Upper lobe of left lung (tissue), 6 donors: ENCODE data around the gene TOR3A. TPM values are rescaled to one million over a fixed set of nuclear protein-coding genes. Genes with fewer than 3 reads are reported as not detected.

Experiments used
- ATAC-seq, 2 donors: fragments of 200-7000 bp; cut with Tn5 transposase; one replicate each; pipeline ENCODE4 v1.9.1; 2022; ENCODE audit warnings: mild to moderate bottlenecking in 2 of 2, moderate library complexity in 2 of 2; ENCODE audit not compliant: low FRiP score in 2 of 2
- DNase-seq, 2 donors: peaks; one replicate each; pipeline ENCODE4 v3.0.0-alpha.2; 2019 to 2020
- H3K27ac ChIP-seq, 4 donors: fragments of 200-600 bp; sonication (generic); one replicate each; pipeline ENCODE4 v1.5.1; 2016 to 2019
- H3K27me3 ChIP-seq, 4 donors: fragments of 200-600 bp; sonication (generic); one replicate each; pipeline ENCODE4 v1.5.1; 2017 to 2019
- H3K36me3 ChIP-seq, 4 donors: fragments of 200-600 bp; sonication (generic); one replicate each; pipeline ENCODE4 v1.5.1; 2016 to 2019
- H3K4me1 ChIP-seq, 4 donors: fragments of 200-600 bp; sonication (generic); one replicate each; pipeline ENCODE4 v1.5.1; 2018 to 2019
- H3K4me3 ChIP-seq, 4 donors: fragments of 200-600 bp; sonication (generic); one replicate each; pipeline ENCODE4 v1.5.1; 2017 to 2019; ENCODE audit warnings: mild to moderate bottlenecking in 2 of 4, moderate library complexity in 1 of 4
- H3K9me3 ChIP-seq, 4 donors: fragments of 200-600 bp; sonication (generic); one replicate each; pipeline ENCODE4 v1.5.1; 2018 to 2019
- EP300 ChIP-seq, 4 donors: sonication (generic); formaldehyde crosslinking; IDR thresholded peaks; one replicate each; pipeline ENCODE4 v1.5.1; 2017; ENCODE audit warnings: antibody characterized with exemption in 4 of 4, control low read depth in 2 of 4
- POLR2A ChIP-seq, 4 donors: fragments of 450-650 bp; IDR thresholded peaks; one replicate each; pipeline ENCODE4 v1.5.1; 2016 to 2017; ENCODE audit warnings: antibody characterized with exemption in 4 of 4, mild to moderate bottlenecking in 2 of 4
- POLR2AphosphoS5 ChIP-seq, 2 donors: sonication (generic); formaldehyde crosslinking; IDR thresholded peaks; one replicate each; pipeline ENCODE4 v1.5.1; 2017; ENCODE audit warnings: antibody characterized with exemption in 2 of 2
- WGBS, 2 donors: methylation state at CpG; one replicate each; pipeline ENCODE4 v1.1.5; 2017 to 2018; 5-methylcytosine and 5-hydroxymethylcytosine counted together
- total RNA-seq, 6 donors: library from RNA; depleted of rRNA in 4 of 6; stranded (reverse); fragments of >200 nt in 4 of 6; gene quantifications; one replicate each; pipeline versions ENCODE4 v1.1.0 to v1.2.1, GENCODE V29; 2016 to 2021
- TF ChIP-seq, protein P1 (sequence below), 6 experiments: fragments of 450-650 bp in 4 of 6; fragments of 200-600 bp in 2 of 6; sonication (generic) in 2 of 6; IDR thresholded peaks; one replicate each; pipeline ENCODE4 v1.5.1; 2016 to 2019; ENCODE audit warnings: antibody characterized with exemption in 6 of 6
- donor health status: DM: no; HTN: no; CAD: no; lungs with moderate emphysema.
- donor health status: DM: no; HTN: yes; CAD: no; lungs with severe emphysema.

The TOR3A gene
- total RNA-seq, 6 donors from 2014 or later = 26.2 to 44.1 (median 29.5) TPM

DNA sequence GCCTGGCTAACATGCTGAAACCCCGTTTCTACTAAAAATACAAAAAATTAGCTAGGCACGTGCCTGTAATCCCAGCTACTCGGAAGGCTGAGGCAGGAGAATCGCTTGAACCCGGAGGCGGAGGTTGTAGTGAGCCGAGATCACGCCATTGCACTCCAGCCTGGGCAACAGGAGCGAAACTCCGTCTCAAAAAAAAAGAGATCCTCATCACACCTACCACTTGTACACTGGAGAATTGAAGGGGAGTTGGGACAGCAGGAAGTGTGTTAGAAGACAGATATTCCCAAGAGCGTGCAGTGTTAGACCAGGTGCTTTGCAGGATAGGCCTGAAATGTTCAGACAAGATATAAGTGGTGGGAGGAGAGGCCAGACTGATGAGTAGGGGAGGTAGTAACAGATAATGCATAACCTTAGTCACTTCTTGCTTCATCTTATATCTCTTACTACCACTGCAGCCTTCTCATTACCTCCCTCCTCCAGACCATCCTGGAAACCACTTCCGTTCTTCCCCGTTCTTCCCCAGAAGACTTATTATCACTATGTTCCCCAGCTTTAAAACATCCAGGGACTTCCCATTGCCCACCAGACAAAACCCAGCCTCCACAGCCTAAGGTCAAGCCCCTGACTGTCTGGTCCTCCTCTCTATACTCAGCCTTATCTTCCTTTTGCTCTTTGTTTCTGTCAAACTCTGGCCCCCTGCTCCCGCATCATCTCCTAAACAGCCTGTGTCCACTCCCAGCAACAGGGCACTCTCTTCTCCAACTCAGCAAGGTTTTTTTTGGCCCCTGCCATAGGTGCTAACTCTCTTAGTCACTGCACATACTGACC, 34.8 kb upstream of the TOR3A start:
- Histone ChIP-seq H3K4me1 (no peaks in the 10 kb centered on the region), H3K36me3 (peaks cover 0 to 7% (median 0%) of the 10 kb centered on the region in 4 donors), H3K27me3 (no peaks in the 10 kb centered on the region), H3K27ac (no peak overlapping the region), H3K4me3 (no peak overlapping the region), H3K9me3 (no peaks in the 10 kb centered on the region)
- DNase-seq (no peak), ATAC-seq (no peak)
- TF ChIP-seq, protein P1, sequence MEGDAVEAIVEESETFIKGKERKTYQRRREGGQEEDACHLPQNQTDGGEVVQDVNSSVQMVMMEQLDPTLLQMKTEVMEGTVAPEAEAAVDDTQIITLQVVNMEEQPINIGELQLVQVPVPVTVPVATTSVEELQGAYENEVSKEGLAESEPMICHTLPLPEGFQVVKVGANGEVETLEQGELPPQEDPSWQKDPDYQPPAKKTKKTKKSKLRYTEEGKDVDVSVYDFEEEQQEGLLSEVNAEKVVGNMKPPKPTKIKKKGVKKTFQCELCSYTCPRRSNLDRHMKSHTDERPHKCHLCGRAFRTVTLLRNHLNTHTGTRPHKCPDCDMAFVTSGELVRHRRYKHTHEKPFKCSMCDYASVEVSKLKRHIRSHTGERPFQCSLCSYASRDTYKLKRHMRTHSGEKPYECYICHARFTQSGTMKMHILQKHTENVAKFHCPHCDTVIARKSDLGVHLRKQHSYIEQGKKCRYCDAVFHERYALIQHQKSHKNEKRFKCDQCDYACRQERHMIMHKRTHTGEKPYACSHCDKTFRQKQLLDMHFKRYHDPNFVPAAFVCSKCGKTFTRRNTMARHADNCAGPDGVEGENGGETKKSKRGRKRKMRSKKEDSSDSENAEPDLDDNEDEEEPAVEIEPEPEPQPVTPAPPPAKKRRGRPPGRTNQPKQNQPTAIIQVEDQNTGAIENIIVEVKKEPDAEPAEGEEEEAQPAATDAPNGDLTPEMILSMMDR (IDR thresholded peaks at IDR 0.05) = no peak
- TF ChIP-seq POLR2AphosphoS5 (IDR thresholded peaks at IDR 0.05) = no peak
- no peak for TF ChIP-seq POLR2A (IDR thresholded peaks at IDR 0.05)
- TF ChIP-seq EP300 (IDR thresholded peaks at IDR 0.05) = no peak
- 91 to 94% methylated on average over 14 of the region's 14 CpGs for WGBS, 2 donors

DNA sequence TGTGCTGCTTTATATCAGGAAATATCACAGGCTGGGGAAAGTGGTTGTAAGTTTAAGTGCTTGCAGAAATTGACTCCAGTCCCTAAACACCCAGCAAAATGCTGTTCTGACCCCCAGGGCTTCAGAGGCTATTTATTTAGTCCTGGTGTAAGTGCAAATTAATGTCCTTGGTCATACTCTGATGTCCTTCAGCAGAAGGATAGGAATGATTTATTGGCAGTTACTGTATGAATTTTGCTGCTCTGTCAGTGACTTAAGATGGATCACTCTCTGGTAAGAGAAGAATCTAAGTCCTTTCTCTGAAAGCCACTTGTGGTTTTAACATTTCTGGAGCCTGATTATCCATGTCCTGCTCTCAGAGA, 34.3 kb upstream of the TOR3A start:
- Histone ChIP-seq H3K4me1 (no peaks in the 10 kb centered on the region), H3K9me3 (no peaks in the 10 kb centered on the region), H3K27me3 (no peaks in the 10 kb centered on the region), H3K4me3 (no peak overlapping the region), H3K36me3 (peaks cover 0 to 7% (median 0%) of the 10 kb centered on the region in 4 donors), H3K27ac (no peak overlapping the region)
- no peak for ATAC-seq
- no peak for DNase-seq
- TF ChIP-seq POLR2AphosphoS5 (IDR thresholded peaks at IDR 0.05) = no peak
- no peak for TF ChIP-seq POLR2A (IDR thresholded peaks at IDR 0.05)
- TF ChIP-seq EP300 (IDR thresholded peaks at IDR 0.05) = no peak
- TF ChIP-seq, protein P1 (IDR thresholded peaks at IDR 0.05) = no peak

DNA sequence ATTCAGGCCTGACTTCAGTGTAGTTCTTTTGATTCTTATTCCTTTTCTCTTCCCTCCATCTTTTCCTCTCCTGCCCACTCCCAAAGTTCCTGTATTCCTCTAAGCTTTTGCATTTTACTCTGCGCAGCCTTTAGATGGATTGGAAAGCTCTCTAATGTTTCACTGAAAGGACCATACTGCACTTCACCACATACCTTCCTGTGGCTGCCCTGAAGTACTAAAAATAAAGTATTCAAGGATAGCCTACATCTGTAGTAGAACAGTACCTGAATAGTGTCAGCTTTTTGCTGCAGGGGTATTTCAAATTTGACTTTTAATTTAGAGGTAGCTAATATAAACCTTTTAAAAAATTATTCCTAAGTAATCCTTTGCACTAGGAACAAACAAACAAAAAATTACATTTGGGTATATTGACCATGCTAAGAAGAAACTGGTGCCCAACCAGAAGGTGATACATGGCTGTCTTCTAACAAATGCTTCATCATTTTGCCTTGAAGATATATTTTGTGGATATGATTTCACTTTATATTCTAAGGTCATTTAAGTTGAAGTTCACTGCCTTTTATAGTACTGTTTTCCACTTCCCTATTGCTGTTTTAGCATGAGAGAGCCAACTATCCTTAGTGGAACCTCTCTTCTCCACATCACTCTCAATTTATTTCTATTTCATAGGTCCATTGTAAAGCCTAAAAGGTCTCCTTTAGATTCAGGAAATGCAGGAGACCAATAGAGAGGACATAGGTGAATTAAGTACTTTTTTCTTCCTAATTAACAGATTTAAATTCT, 33.3 kb upstream of the TOR3A start:
- no peak overlapping the region for H3K27ac ChIP-seq
- ATAC-seq = no peak
- DNase-seq = no peak
- H3K4me1 ChIP-seq = no peaks in the 10 kb centered on the region
- H3K9me3 ChIP-seq = no peaks in the 10 kb centered on the region
- TF ChIP-seq EP300 (IDR thresholded peaks at IDR 0.05) = no peak
- TF ChIP-seq POLR2A (IDR thresholded peaks at IDR 0.05) = no peak
- TF ChIP-seq, protein P1 (IDR thresholded peaks at IDR 0.05) = no peak
- TF ChIP-seq POLR2AphosphoS5 (IDR thresholded peaks at IDR 0.05) = no peak
- 95 to 100% methylated on average over 1 of the region's 1 CpG for WGBS, 2 donors
- H3K36me3 ChIP-seq = peaks cover 0 to 7% (median 0%) of the 10 kb centered on the region in 4 donors
- no peaks in the 10 kb centered on the region for H3K27me3 ChIP-seq
- no peak overlapping the region for H3K4me3 ChIP-seq

DNA sequence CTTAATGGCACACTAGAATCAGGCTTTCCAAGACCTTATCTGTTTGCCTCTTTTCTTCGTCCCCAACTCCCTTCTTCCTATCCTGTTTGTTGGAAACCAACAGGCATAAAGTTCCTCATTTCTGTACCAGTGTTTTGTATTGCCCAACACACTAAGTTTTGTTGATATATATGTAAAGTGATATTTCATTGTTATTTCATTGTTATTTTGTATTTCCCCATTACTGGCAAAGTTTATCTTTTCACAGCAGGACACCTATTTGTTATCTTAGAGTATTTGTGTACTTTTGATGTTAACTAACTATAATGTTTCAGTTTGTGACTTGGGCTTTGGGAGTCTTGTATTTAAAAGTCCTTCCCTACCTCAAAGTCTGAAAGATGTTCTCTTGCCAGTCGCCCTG, 29.1 kb upstream of the TOR3A start:
- H3K27me3 ChIP-seq = no peaks in the 10 kb centered on the region
- peaks cover 0 to 12% (median 3%) of the 10 kb centered on the region in 4 donors for H3K36me3 ChIP-seq
- 68 to 77% methylated on average over 2 of the region's 2 CpGs for WGBS, 2 donors
- TF ChIP-seq POLR2A (IDR thresholded peaks at IDR 0.05) (no peak), EP300 (IDR thresholded peaks at IDR 0.05) (no peak), POLR2AphosphoS5 (IDR thresholded peaks at IDR 0.05) (no peak)
- TF ChIP-seq, protein P1 (IDR thresholded peaks at IDR 0.05) = no peak
- H3K9me3 ChIP-seq = no peaks in the 10 kb centered on the region
- ATAC-seq = no peak
- DNase-seq = no peak
- H3K4me3 ChIP-seq = no peak overlapping the region
- no peak overlapping the region for H3K27ac ChIP-seq
- H3K4me1 ChIP-seq = no peaks in the 10 kb centered on the region
